PC-9 (cell line): Measurements from ENCODE around the gene CREB3L1. TPM values are rescaled to one million over a fixed set of nuclear protein-coding genes. Genes with fewer than 3 reads are reported as not detected.

ENCODE experiments used
- BruUV-seq: library from RNA; stranded (reverse); fragments of 400-500 nt; replicated peaks from 2 replicates; lab custom pipeline; 2021; lab: Mats Ljungman, UMichigan
- CTCF ChIA-PET: fragments of 300-600 bp; sonication (Branson Sonifier 250); formaldehyde crosslinking; loops from one replicate; lab custom pipeline; 2022; ENCODE audit warnings: antibody characterized with exemption; lab: Charles Lee
- POLR2A ChIA-PET: fragments of 300-600 bp; sonication (Branson Sonifier 250); formaldehyde crosslinking; loops from one replicate; lab custom pipeline; 2022; ENCODE audit warnings: antibody characterized with exemption; ENCODE audit not compliant: unreplicated experiment; lab: Charles Lee
- DNase-seq, 2 experiments: peaks; one replicate each; pipeline versions ENCODE4 v3.0.0 to v3.0.0-alpha.2; 2015 to 2022; ENCODE audit warnings: mixed read lengths in 1 of 2
- H2AFZ ChIP-seq: fragments of 200-600 bp; sonication (generic); 2 replicates; pipeline ENCODE4 v1.8.1; 2017; ENCODE audit warnings: antibody characterized with exemption
- H3F3A ChIP-seq: fragments of 200-600 bp; sonication (generic); 2 replicates; pipeline ENCODE4 v1.8.1; 2017; ENCODE audit warnings: antibody characterized with exemption, mild to moderate bottlenecking, low read depth; ENCODE audit not compliant: insufficient read depth
- H3K27ac ChIP-seq: fragments of 200-600 bp; sonication (generic); 2 replicates; pipeline ENCODE4 v1.6.1; 2016; ENCODE audit warnings: mixed run types
- H3K27me3 ChIP-seq: fragments of 200-600 bp; sonication (generic); 2 replicates; pipeline ENCODE4 v1.6.1; 2016; ENCODE audit warnings: low read depth, mixed run types; ENCODE audit not compliant: insufficient read depth
- H3K36me3 ChIP-seq: fragments of 200-600 bp; sonication (generic); 2 replicates; pipeline ENCODE4 v1.6.1; 2016; ENCODE audit warnings: low read depth, mixed run types
- H3K4me1 ChIP-seq: fragments of 200-600 bp; sonication (generic); replicated peaks from 2 replicates; pipeline ENCODE4 v1.6.1; 2016; ENCODE audit warnings: mixed run types; ENCODE audit not compliant: insufficient read depth
- H3K4me2 ChIP-seq: fragments of 200-600 bp; sonication (generic); 2 replicates; pipeline ENCODE4 v1.6.1; 2017; ENCODE audit warnings: mixed run types
- H3K4me3 ChIP-seq: fragments of 200-600 bp; sonication (generic); 2 replicates; pipeline ENCODE4 v1.6.1; 2016; ENCODE audit warnings: mixed run types
- H3K79me2 ChIP-seq: fragments of 200-600 bp; sonication (generic); 2 replicates; pipeline ENCODE4 v1.6.1; 2017; ENCODE audit warnings: low read depth, mixed run types
- H3K9me2 ChIP-seq: fragments of 200-600 bp; sonication (generic); 2 replicates; pipeline ENCODE4 v1.8.1; 2017; ENCODE audit warnings: mild to moderate bottlenecking; ENCODE audit not compliant: insufficient read depth
- H3K9me3 ChIP-seq: fragments of 200-600 bp; sonication (generic); 2 replicates; pipeline ENCODE4 v1.8.1; 2016; ENCODE audit warnings: low read depth; ENCODE audit not compliant: insufficient read depth
- H4K20me1 ChIP-seq: fragments of 200-600 bp; sonication (generic); 2 replicates; pipeline ENCODE4 v1.8.1; 2017; ENCODE audit not compliant: insufficient read depth
- CTCF ChIP-seq: fragments of 200-600 bp; sonication (generic); conservative IDR thresholded peaks from 2 replicates; pipeline ENCODE4 v1.6.1; 2017; ENCODE audit warnings: mixed run types, antibody characterized with exemption, mild to moderate bottlenecking, moderate library complexity
- EZH2 ChIP-seq: fragments of 200-600 bp; sonication (generic); IDR thresholded peaks from 2 replicates; pipeline ENCODE4 v1.8.0; 2017; ENCODE audit warnings: antibody characterized with exemption, low read depth
- intact Hi-C: fragments of 100-400 bp; cut with micrococcal nuclease; formaldehyde crosslinking; loops from one replicate; pipeline ENCODE4 v1.10.0; 2022; ENCODE audit not compliant: unreplicated experiment
- total RNA-seq: library from RNA; stranded (reverse); gene quantifications from 2 replicates; pipeline ENCODE4 v1.2.3, GENCODE V29; 2021

CREB3L1 gene
- total RNA-seq, 1 experiment from 2014 or later: 3.1 TPM

DNA sequence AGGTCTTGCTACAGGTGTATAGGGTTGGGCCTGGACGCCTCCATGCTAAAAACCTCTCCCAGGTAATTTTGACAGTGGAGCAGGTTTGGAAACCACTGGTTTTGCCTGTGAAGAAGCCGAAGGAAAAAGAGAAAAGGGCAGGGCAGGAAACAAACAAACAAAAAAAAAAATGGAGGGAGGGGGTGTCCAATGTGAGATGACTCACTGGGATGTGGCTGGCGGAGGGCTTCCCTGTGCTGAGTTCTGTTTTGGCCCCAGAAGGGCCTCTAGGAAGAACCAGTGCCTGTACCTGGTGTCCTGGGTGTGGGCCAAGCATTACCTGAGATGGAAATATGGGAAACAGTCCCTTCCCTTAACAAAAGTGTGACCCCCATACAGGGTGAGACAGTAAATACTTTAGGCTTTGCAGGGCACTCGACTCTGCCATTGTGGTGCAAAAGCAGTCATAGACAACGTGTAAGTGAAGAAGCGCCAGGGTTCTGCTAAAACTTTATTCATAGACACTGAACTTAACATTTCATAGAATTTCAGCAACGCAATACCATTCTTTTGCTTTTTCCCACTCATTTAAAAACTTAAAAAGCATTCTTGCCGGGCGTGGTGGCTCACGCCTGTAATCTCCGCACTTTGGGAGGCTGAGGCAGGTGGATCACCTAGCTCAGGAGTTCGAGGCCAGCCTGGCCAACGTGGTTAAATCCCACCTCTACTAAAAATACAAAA, 60.3 kb downstream of the CREB3L1 start:
- intact Hi-C loops: no loop called here
- BruUV-seq: no TSS peak

GRCh38 chr11:46338636-46338987, 61.1 kb downstream of the CREB3L1 start:
- no peaks in the 10 kb centered on the region for H4K20me1 ChIP-seq
- peak overlapping the region; percentile 49 for H3K4me3 ChIP-seq
- peak in 1 of 2 experiments; percentile 88 for DNase-seq
- H3K27ac ChIP-seq: peak overlapping the region; percentile 79
- H3K9me2 ChIP-seq: no peaks in the 10 kb centered on the region
- ChIA-PET CTCF (interaction anchor here (0.7 kb wide), 1 partner anchor 104 kb away, joined by 6 read pairs; no protein-coding TSS in a partner anchor), POLR2A (no interaction called here)
- intact Hi-C loops: no loop called here
- H3F3A ChIP-seq: peaks cover 55% of the 10 kb centered on the region
- H2AFZ ChIP-seq: peak overlapping the region; percentile 68
- no peaks in the 10 kb centered on the region for H3K27me3 ChIP-seq
- no peaks in the 10 kb centered on the region for H3K9me3 ChIP-seq
- H3K79me2 ChIP-seq: no peaks in the 10 kb centered on the region
- BruUV-seq: no TSS peak
- peak overlapping the region; percentile 86 for H3K4me2 ChIP-seq
- peaks cover 73% of the 10 kb centered on the region for H3K4me1 ChIP-seq
- TF ChIP-seq EZH2: no peak
- no peaks in the 10 kb centered on the region for H3K36me3 ChIP-seq

More for the DNA sequence above, 60.3 kb downstream of the CREB3L1 start:
- ChIA-PET CTCF (no interaction called here), POLR2A (interaction anchor here (0.7 kb wide), 1 partner anchor 42 kb away, joined by 16 read pairs; no protein-coding TSS in a partner anchor)
- no peaks in the 10 kb centered on the region for H3K36me3 ChIP-seq
- H3K79me2 ChIP-seq: no peaks in the 10 kb centered on the region
- no peaks in the 10 kb centered on the region for H3K27me3 ChIP-seq
- H4K20me1 ChIP-seq: no peaks in the 10 kb centered on the region
- peaks cover 55% of the 10 kb centered on the region for H3F3A ChIP-seq
- no peaks in the 10 kb centered on the region for H3K9me3 ChIP-seq
- H3K4me3 ChIP-seq: no peak overlapping the region
- peaks cover 64% of the 10 kb centered on the region for H3K4me1 ChIP-seq
- peak overlapping the region; percentile 86 for H3K4me2 ChIP-seq
- H3K27ac ChIP-seq: peak overlapping the region; percentile 79
- peak in 1 of 2 experiments; percentile 79 for DNase-seq
- TF ChIP-seq EZH2: no peak
- TF ChIP-seq CTCF: no peak
- H2AFZ ChIP-seq: no peak overlapping the region
- no peaks in the 10 kb centered on the region for H3K9me2 ChIP-seq

- H3F3A ChIP-seq: peaks cover 52% of the 10 kb centered on the region
- no TSS peak for BruUV-seq
- peak; percentile 64 to 81 for DNase-seq
- H3K27ac ChIP-seq: peak overlapping the region; percentile 79
- peak overlapping the region; percentile 86 for H3K4me2 ChIP-seq
- H4K20me1 ChIP-seq: no peaks in the 10 kb centered on the region
- POLR2A ChIA-PET: interaction anchor here (0.6 to 1.1 kb wide), 2 partner anchors 49 to 100 kb away, joined by 3 read pairs; no protein-coding TSS in a partner anchor
- H3K4me1 ChIP-seq: peaks cover 77% of the 10 kb centered on the region
- H3K79me2 ChIP-seq: no peaks in the 10 kb centered on the region
- intact Hi-C loops: no loop called here
- no peaks in the 10 kb centered on the region for H3K9me3 ChIP-seq
- H3K4me3 ChIP-seq: peak overlapping the region; percentile 49
- H3K9me2 ChIP-seq: no peaks in the 10 kb centered on the region
- CTCF ChIA-PET: interaction anchor here (0.6 to 1.1 kb wide), 4 partner anchors 9 to 322 kb away, joined by 3 to 10 read pairs (median 4); no protein-coding TSS in a partner anchor
- no peaks in the 10 kb centered on the region for H3K36me3 ChIP-seq
- peak overlapping the region; percentile 68 for H2AFZ ChIP-seq
- TF ChIP-seq CTCF: 0 out of 2 replicates have a peak, but pooled peaks have one; percentile 25
- TF ChIP-seq EZH2: no peak
- H3K27me3 ChIP-seq: no peaks in the 10 kb centered on the region
These were observed 61.7 kb downstream of the CREB3L1 start for GRCh38 chr11:46338988-46339666.
